NCI-H2196 treated with DMSO at 0.1 percent for 48 hours (cell line): ENCODE data around the gene FAAP100.
"Not testable (repeated sequence)": the region's sequence is repeated elsewhere in the genome, so short reads cannot be mapped to it uniquely, and the experiment has no call there.

ENCODE experiments used
- DNase-seq: peaks from one replicate; lab custom pipeline; 2025; ENCODE audit not compliant: unreplicated experiment; lab: John Stamatoyannopoulos, UW

The FAAP100 gene

DNA sequence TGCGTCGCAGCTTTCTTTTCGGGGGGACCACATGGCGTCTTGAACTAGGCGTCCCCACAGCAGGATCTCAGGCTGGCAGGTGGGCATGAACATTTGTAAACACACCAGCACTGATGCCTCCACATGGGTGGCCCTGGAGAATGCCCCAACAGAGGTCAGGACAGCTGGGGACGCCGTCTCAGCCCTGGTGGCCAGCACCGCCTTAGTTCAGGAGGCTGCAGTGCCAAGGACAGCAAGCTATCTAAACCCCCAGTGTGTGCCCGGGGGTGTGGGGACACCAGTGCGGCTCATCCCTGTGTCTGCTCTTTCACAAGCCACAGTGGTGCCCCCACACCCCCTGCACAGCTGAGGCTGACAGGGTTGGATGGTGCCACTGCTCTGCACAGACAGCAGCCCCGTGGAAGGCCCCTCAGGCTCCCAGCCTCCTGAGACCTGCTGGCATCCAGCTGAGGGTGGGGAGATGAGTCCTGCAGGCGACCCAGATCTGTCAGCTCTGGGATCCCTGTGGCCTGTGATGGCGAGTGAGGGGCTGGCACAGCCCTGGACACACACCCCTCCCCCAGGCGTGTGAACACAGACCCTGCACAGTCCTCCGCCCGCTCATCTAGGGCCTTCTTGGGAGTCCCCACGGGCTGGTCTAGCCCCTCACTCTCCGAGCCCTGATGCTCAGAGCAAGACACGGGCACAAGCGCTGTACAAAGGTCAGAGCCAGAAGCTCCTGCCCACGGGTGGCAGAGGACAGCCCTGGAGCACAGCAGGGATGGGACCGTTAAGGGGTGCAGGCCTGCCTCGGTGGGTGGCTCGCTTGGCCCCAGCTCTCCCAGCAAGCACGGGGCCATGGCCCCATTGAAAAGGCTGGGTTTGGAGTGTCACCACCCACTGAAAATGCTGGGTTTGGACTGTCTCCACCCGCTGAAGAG, 13.2 kb downstream of the FAAP100 start:
- no peak for DNase-seq

DNA sequence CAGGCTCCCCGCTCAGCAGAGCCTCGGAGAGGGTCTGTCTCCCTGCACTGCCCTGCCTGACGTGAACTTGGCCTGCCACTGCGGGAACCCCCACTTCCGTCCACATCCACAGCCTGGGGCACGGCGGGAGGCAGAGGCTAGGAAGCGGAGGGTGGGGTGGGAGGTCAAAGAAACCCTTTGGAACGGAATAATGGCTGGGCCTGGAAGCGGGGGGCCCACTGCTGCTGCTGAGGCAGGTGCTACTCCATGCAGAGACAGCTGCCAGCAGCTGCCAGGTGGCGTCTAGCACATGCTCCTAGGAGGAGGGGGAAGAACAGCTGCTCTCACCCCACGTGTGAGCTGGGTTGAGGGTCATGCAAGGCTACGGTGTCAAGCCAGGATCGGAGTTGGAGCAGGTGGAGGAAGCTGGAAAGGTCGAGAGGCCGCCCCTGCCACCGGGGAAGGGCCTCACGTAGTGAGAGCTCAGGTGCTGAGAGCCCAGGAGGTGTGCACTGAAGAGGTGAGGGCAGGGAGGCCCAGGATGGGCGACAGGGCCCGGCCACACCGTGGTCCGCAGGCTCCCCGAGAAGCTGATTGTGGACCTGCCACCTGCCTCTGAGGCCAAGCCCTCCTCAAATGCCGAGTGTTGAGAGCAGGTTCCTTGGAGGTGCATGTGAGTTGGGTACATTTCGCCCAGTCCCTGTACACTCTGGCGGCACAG, 14.1 kb downstream of the FAAP100 start:
- peak; percentile 97 for DNase-seq

DNA sequence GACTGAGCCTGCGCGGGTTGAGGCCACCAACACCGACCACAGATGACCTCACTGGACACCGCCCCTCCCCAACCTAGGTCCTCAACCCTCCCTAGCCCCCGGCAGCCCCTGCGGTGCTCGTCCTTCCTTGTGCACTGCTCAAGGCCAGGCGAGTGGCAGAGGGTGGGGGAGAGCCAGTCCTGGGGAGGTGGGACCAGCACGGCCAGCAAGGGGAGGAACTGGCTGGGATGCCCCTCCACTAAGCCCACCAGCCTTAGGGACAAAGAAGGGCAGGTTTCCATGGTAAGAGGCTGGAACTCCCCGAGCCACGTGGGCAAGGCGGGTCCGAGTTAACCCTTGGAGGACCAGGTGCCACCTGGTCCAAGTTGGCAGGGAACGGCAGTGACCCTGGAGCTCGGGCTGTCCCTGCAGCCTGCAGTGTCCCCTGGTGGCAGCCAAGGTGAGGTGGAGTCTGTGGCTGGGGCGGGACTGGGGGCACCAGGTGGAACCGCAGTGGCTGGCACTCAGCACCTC, 14.8 kb downstream of the FAAP100 start:
- peak; percentile 97 for DNase-seq

DNA sequence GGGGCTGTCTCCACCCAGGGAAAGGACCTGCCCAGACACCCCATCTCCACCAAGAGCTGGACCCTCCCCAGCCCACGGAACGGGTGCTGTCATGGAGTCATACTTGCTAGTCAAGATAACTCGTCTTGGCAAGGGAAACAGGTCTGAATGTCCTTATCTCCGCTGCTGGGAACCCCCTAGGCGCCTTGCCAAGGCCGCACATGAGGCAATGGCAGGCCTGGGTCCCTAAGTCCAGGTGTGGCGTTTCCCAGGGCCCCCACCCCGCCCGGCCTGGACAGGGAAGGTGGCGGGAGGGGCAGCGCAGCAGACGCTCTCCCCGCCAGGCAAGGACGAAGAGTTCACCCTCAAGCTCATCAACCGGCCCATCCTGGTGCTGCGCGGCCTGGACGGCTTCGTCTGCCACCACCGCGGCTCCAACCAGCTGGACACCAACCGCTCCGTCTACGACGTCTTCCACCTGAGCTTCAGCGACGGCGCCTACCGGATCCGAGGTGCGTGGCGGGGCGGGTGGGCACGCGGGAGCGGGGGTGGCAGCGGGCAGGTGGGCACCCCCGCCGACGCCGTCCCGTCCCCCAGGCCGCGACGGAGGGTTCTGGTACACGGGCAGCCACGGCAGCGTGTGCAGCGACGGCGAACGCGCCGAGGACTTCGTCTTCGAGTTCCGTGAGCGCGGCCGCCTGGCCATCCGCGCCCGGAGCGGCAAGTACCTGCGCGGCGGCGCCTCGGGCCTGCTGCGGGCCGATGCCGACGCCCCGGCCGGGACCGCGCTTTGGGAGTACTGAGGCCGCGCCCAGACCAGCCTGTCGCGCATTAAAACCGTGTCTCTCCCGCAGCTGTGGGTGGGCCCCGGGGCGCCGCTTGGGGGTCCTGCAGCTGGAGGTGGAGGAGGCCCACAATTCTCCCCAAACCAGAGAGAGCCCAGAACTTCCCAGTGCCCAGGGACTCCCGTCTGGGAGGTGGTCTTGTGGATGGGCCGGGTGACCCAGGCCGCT, 15.6 kb downstream of the FAAP100 start:
- DNase-seq, result no peak

DNA sequence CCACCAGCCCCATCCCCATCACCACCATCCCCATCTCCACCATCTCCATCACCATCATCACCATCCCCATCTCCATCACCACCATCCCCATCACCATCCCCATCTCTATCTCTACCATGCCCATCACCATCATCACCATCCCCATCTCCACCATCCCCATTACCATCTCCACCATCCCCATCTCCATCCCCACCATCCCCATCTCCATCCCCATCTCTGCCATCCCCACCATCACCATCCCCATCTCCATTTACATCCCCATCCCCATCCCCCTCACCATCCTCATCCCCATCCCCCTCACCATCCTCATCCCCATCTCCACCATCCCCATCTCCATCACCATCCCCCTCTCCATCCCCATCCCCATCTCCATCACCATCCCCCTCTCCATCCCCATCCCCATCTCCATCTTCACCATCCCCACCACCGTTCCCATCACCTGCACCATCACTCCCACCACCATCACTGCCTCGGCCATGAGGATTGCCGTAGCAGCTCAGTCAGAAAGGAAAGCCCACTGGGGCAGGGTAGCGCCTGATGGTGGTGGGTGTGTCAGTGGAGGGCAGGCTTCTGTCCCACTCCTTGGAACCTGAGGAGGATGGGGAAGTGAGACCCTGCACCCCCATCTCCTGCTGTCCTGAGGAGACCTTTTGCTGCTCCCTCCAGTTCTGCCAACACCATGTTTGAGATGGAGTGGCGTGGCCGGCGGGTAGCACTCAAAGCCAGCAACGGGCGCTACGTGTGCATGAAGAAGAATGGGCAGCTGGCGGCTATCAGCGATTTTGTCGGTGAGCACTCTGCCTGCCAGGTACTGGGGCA, 16.5 kb downstream of the FAAP100 start:
- DNase-seq, result no peak

DNA sequence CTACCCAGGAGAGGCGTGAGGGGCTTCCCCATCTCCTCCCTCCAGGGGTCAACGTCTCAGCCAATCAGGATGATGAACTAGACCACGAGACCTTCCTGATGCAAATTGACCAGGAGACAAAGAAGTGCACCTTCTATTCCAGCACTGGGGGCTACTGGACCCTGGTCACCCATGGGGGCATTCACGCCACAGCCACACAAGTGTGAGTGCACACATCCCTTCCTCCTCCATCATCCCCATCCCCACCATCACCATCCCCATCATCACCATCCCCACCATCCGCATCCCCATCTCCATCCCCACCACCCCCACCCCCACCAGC, 17.2 kb downstream of the FAAP100 start:
- DNase-seq, result no peak

DNA sequence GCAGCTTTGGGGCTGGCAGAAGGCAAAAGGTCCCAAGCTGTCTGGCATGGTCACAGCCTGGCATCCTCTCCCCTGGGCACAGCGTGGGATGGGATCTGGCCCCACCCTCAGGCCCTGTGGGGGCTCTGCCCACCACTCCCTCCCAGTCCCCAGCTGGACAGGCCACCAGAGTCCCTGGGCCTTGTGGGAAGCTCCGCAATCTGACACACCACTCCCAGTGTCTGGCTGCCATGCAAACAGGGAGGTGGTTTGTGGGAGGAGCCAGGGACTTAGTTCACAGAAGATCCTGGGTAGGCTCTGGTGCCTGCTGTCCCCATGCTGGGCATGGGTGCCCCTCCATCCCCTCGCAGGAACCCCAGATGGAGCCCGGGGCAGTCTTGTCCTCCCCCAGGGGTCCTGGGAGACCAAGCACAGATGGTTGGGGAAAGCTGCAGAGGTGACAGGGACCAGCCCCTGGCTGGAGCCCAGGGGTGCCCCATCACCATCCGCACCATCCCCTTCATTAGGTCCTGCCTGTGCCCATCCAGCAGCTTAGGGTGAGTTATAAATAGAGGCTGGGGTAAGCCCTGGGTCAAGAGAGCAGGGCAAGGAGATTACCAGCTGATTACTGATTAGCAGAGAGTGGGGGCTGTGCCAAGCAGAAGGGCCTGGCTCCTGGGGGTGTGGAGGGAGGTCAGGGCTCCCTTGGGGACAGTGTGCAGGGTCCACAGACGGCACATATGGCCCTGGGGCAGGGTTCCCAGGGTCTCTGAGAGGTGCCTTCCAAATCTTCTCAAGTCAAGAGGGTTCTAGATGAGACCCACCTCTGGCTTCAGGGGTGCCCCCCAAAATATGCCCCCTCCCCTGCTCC, 17.8 kb downstream of the FAAP100 start:
- DNase-seq, result peak; percentile 38

DNA sequence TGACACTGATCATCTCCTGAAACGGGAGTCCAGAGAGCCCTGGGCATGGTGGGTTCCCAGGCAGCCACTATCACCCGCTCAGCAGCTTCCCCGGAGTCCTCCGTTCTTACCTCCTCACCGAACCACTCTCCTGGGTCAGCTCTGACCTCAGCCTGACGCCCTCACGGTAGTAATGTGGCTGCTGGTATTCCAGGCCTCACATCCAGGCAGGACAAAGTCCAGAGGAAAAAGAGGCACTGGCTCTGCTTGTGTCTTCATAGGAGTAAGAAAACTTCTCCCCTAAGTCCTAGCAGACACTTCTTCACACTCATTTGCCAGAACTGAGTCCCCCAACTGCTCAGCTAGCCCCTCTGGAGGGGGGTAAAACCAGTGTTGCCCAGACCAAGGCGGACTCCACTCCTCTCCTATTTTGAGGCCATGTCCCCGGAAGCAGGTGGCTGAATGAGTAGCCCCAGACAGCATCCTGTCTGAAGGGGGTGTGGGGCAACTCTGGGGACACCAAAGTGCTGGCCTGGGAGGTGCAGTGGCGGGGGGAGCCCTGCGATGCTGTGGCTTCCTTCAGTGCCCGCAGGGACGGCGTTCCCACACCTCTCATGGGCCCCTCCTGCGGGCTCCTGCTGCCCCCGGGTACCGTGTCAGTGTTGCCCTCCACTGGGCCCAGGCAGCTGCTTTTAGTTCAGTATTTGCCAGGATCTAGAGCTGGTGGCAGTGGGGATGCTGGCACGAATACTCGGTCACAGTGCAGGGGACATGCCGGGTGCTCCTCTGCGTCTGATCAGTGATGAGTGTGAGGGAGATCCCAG, 18.6 kb downstream of the FAAP100 start:
- no peak for DNase-seq

DNA sequence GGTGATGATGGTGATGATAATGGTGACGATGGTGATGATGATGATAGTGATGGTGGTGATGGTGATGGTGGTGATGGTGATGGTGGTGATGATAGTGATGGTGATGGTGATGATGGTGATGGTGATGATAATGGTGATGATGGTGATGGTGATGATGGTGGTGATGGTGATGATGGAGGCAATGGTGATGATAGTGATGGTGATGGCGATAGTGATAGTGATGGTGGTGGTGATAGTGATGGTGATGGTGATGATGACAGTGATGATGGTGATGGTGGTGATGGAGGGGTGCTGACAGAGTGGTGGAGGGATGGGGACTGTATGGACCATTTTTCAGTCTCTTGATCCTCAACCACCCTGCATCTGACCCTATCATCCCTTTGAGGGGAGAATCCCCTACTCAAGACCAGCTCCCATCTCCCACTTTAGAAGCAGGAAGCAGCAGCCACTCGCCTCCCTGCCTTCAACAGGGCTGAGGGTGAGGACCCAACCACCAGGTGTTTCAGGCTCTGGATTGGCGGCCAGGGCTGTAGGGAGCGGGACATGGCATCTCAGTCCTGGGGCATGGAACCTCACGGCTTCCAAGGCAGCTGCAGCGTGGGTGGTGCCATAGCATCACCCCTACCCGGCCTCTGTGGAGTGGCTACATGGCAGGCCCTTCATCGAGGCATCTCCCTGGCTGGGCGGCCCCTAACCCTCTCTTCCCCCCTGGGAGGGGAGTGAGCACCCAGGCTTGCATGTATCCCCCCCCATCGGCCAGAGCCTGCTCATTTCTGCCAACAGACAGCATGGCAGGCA, 19.5 kb downstream of the FAAP100 start:
- DNase-seq, result no peak

DNA sequence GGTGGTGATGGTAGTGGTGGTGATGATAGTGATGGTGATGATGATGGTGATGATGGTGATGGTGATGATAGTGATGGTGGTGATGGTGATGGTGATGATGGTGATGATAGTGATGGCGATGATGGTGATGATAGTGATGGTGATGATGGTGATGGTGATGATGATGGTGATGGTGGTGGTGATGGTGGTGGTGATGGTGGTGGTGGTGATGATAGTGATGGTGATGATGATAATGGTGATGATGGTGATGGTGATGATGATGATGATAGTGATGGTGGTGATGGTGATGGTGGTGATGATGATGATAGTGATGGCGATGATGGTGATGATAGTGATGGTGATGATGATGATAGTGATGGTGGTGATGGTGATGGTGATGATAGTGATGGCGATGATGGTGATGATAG, 20.2 kb downstream of the FAAP100 start:
- not testable (repeated sequence) for DNase-seq

DNA sequence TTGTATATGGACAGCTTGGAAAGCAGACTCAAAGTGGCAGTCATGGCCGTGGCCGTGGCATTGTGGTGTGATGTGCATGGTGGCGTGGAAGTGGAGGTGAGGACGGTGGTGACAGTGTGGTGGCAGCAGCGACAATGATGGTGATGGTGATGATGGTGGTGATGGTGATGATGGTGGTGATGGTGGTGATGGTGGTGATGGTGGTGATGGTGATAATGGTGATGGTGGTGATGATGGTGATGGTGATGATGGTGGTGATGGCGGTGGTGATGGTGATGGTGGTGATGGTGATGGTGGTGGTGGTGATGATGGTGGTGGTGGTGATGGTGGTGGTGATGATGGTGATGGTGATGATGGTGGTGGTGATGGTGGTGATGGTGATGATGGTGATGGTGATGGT, 21.1 kb downstream of the FAAP100 start:
- DNase-seq, result not testable (repeated sequence)

DNA sequence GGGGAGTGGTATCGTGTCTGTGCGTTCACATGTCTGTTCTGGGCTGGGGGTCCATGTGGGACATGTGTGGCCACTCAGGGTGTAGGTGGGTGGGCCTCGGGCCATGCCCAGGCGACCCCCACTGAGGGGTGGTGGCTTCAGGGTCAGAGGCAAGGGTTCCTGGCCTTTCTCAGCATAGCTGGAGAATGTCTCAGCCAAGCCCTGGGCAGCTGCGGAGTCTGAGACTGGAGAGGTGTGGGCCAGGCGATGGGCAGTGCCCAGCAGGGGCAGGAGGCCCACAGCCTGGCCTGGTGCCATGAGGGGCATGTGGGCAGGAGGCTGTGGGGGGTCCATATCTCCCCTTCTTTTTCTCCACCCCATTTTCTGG, 22.7 kb downstream of the FAAP100 start:
- no peak for DNase-seq

DNA sequence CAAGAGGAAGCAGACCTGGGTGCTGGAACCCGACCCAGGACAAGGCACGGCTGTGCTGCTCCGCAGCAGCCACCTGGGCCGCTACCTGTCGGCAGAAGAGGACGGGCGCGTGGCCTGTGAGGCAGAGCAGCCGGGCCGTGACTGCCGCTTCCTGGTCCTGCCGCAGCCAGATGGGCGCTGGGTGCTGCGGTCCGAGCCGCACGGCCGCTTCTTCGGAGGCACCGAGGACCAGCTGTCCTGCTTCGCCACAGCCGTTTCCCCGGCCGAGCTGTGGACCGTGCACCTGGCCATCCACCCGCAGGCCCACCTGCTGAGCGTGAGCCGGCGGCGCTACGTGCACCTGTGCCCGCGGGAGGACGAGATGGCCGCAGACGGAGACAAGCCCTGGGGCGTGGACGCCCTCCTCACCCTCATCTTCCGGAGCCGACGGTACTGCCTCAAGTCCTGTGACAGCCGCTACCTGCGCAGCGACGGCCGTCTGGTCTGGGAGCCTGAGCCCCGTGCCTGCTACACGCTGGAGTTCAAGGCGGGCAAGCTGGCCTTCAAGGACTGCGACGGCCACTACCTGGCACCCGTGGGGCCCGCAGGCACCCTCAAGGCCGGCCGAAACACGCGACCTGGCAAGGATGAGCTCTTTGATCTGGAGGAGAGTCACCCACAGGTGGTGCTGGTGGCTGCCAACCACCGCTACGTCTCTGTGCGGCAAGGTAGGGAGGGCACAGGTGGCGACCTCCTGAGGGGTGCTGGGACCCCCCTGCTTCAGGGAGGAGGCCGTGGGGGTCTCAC, 23.3 kb downstream of the FAAP100 start:
- no peak for DNase-seq

DNA sequence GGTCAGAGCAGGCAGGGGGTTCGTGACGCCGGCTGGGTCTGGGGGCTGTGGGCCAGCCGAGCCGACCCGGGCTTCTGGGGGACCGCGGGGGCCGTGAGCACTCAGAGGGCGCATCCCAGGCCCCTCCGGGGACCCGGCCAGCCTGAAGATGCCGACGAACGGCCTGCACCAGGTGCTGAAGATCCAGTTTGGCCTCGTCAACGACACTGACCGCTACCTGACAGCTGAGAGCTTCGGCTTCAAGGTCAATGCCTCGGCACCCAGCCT, 23.8 kb downstream of the FAAP100 start:
- DNase-seq, result no peak

DNA sequence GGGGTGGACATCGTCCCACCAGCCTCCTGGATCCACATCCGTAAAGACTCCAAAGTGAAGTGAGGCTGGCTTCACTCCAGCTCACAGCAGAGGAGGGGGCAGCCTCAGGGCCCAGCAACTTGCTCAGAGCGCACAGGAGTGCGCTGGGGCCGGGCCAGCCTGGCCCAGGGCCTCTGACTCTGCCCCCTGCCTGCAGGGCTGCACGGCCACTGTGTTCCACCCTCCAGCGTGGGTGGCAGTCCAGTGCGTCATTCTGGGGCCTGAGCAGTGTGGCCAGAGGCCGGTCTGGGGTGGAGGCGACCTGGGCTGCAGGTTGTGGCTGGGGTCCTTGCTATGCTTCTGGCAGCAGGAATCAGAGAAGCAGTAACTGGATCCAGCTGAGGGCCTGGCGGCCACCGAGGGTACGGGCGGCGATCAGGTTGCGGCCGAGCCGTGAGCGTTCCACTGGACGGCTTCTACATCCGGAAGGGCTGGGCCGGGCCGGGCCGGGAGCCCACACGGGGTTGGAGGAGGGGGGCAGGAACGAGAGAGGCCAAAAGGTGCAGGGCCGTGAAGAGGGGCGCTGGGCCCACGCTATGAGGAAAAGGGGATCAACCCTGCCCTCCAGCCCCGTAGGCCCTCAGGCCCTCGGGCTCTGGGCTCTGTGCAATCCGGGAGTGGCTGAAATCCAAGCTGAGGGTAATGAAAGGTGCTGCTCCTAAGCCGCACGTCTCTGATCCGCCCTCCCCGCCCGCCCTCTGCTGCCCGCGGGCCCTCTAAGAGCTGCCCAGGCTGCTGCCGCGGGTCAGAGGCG, 24.4 kb downstream of the FAAP100 start, which contains the start of gene FSCN2:
TSS of gene FSCN2 (plus strand) at position 787 of the 793 bp plus-strand sequence. CDS start 155 bp downstream, outside the sequence.
- DNase-seq, result peak; percentile 89
